ENCODE measurements around the gene LTV1. TPM values are rescaled to one million over a fixed set of nuclear protein-coding genes. Genes with fewer than 3 reads are reported as not detected.

LTV1 gene
- total RNA-seq, 1 donor from 2014 or later = 22.5 TPM

DNA sequence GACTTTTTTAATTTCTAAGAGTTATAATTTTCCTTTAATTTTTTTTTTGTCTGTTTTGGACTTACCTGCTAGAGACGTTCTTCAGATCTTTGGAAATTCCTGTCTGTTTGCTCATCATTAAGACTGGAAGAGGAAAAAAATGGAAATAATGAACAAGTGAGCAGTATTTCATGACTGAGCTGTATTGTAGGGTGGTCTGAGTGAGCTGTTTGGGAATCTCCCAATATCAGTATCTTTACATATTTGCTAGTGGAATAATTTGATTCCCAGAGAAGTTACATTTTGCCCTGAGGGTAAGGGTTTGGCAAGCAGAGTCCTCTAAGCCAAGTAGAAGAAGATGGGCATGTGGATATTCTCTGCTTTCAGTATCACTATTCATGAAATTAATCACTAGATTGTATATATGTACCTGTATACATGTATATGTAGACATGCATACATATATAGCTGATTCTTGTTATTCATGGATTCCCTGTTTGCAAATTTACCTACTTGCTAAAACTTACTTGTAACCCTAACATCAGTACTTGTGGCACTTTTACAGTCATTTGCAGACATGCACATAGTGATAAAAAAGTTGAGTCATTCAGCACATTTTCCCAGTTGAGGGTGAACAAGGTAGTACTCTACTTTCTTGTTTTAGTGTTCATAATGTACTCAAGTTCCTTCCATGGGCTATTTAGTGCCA is 34.6 kb downstream of the LTV1 start:
- H3K9me3 ChIP-seq = peaks cover 18% of the 10 kb centered on the region
- H3K4me3 ChIP-seq = no peak overlapping the region
- ATAC-seq = no peak
- intact Hi-C loops (cut with DNase I) = no loop called here
- H3K27me3 ChIP-seq (ENCODE audit: low read depth) = no peaks in the 10 kb centered on the region
- DNase-seq = no peak
- no peaks in the 10 kb centered on the region for H3K36me3 ChIP-seq
- TF ChIP-seq, protein P1, sequence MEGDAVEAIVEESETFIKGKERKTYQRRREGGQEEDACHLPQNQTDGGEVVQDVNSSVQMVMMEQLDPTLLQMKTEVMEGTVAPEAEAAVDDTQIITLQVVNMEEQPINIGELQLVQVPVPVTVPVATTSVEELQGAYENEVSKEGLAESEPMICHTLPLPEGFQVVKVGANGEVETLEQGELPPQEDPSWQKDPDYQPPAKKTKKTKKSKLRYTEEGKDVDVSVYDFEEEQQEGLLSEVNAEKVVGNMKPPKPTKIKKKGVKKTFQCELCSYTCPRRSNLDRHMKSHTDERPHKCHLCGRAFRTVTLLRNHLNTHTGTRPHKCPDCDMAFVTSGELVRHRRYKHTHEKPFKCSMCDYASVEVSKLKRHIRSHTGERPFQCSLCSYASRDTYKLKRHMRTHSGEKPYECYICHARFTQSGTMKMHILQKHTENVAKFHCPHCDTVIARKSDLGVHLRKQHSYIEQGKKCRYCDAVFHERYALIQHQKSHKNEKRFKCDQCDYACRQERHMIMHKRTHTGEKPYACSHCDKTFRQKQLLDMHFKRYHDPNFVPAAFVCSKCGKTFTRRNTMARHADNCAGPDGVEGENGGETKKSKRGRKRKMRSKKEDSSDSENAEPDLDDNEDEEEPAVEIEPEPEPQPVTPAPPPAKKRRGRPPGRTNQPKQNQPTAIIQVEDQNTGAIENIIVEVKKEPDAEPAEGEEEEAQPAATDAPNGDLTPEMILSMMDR (IDR thresholded peaks at IDR 0.05) = no peak
- no peak overlapping the region for H3K27ac ChIP-seq
- H3K4me1 ChIP-seq = no peaks in the 10 kb centered on the region

DNA sequence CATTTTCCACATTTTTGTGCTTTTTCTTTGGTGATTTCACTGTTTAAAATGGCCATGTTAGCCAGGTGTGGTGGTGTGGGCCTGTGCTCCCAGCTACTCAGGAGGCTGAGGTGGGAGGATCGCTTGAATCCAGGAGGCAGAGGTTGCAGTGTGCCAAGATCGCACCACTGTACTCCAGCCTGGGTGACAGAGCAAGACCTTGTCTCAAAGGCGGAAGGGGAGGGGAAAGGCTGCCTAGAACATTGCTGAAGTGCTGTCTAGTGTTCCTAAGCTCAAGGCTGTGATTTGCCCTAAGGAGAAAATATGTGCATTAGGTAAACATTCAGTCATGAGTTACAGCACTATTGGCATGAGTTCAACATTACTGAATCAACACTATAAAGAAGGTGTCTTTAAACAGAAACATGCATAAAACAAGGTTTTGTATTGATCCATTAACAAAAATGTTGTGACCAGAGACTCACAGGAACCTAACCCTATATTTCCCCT is 35.2 kb downstream of the LTV1 start:
- no peak overlapping the region for H3K27ac ChIP-seq
- H3K9me3 ChIP-seq = peaks cover 18% of the 10 kb centered on the region
- H3K4me3 ChIP-seq = no peak overlapping the region
- H3K36me3 ChIP-seq = no peaks in the 10 kb centered on the region
- DNase-seq = no peak
- no peaks in the 10 kb centered on the region for H3K27me3 ChIP-seq (ENCODE audit: low read depth)
- intact Hi-C loops (cut with DNase I) = no loop called here
- no peaks in the 10 kb centered on the region for H3K4me1 ChIP-seq
- TF ChIP-seq, protein P1 (IDR thresholded peaks at IDR 0.05) = no peak
- ATAC-seq = no peak

DNA sequence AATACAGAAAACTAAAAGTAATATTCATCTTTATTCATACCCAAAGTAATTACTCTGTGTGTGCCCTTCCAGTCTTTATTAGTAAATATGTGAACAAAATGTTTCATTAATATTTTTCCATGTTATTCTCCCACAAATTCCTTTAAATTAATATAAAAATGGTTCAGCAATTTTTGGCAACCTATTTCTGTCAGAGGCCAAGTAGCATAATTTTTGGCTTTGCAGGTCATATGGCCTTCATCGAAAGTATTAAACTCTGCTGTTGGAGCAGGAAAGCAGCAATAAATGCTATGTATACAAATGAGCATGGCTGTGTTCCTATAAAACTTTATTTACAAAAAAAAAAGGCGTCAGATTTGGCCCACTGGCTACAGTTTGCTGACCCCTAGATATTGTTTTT is 37.3 kb downstream of the LTV1 start:
- Histone ChIP-seq H3K36me3 (no peaks in the 10 kb centered on the region), H3K9me3 (peaks cover 18% of the 10 kb centered on the region), H3K4me1 (no peaks in the 10 kb centered on the region), H3K27me3 (ENCODE audit: low read depth) (no peaks in the 10 kb centered on the region), H3K27ac (no peak overlapping the region), H3K4me3 (no peak overlapping the region)
- no peak for DNase-seq
- ATAC-seq = no peak
- TF ChIP-seq, protein P1 (IDR thresholded peaks at IDR 0.05) = no peak
- intact Hi-C loops (cut with DNase I) = no loop called here

DNA sequence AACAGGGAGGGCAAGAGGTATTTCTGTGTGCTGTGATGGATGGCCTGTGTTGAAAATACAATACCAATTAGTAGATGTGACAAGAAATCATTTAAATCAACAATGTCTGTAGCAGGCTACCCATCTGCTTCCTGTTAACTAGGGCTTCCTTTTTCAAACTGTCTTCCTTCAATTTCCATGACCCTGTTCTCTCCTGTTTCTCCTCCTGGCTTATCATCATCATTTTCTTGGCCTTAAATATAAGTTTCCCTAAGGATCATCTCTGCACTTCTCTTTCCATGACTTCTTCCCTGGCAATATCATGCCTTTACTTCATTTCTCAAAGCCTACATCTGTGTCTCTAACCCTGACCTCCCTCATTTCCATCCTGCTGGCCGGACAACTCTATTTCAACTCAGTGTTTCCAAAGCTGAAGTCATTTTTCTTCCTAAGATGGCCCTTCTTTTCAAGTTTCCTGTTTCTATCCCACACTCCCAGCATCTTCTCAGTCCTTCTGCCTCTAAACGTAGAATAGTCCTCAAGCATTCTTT is 39.3 kb downstream of the LTV1 start:
- Histone ChIP-seq H3K27me3 (ENCODE audit: low read depth) (no peaks in the 10 kb centered on the region), H3K27ac (no peak overlapping the region), H3K9me3 (peaks cover 18% of the 10 kb centered on the region), H3K4me3 (no peak overlapping the region), H3K4me1 (no peaks in the 10 kb centered on the region), H3K36me3 (no peaks in the 10 kb centered on the region)
- ATAC-seq (no peak), DNase-seq (no peak)
- intact Hi-C loops (cut with DNase I) = no loop called here
- TF ChIP-seq, protein P1 (IDR thresholded peaks at IDR 0.05) = no peak

DNA sequence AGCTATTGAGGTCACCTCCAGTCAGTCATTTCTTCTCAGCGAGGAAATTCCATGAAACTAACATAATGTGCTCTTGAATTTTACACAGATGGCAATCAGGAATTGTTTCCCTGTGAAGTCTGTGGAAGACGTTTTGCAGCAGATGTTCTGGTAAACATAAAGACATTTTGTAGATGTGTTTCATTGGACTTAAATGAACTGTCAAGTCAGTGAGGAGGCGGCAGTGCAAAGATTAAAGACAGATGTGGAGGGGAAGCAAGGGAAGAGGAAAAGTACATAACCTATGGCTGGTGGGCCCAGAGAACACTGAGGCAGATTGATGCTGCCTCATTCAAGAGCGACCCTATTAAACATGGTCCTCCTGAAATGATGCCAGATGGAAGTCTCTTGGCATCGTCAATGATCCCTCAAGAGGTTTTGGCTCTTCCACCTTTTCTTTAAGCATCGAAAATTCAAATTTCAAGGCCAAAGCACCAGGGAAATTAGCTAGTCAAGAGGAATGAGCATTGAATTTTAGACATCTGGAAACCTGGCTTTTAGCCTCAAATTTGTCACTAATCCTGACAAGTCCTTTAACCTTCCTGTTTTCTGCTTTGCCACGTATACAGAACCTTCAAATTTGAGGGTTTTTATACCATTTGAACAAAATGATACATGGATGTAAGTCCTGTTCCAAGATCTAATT is 41.2 kb downstream of the LTV1 start:
- intact Hi-C loops (cut with DNase I) = no loop called here
- TF ChIP-seq, protein P1 (IDR thresholded peaks at IDR 0.05) = no peak
- no peaks in the 10 kb centered on the region for H3K36me3 ChIP-seq

More for the DNA sequence above, 41.2 kb downstream of the LTV1 start:
- ATAC-seq (no peak), DNase-seq (no peak)
- Histone ChIP-seq H3K9me3 (peaks cover 1% of the 10 kb centered on the region), H3K4me1 (no peaks in the 10 kb centered on the region), H3K27me3 (ENCODE audit: low read depth) (no peaks in the 10 kb centered on the region), H3K27ac (no peak overlapping the region), H3K4me3 (no peak overlapping the region)

Measured in lower lobe of right lung (tissue), 2 donors.